Activated CD4-positive, alpha-beta T cell treated with anti-CD3 and anti-CD28 coated beads, Interleukin-2, Interleukin-4, amounts not matched to agents 100 ng/mL and 50 ng/mL, durations not matched to agents 16 hours and 8 hours (primary cell): Measurements from ENCODE around the gene KCNIP2.

ENCODE experiments used
- DNase-seq: peaks from one replicate; pipeline ENCODE4 v3.0.0-alpha.2; 2020; ENCODE audit warnings: low spot score

Gene KCNIP2

GRCh38 chr10:101843032-101844021 is at the start of gene KCNIP2:
Gene KCNIP2 (minus strand): TSS chr10:101843800. CDS start chr10:101843568, 232 bp downstream.
- DNase-seq = no peak

DNA sequence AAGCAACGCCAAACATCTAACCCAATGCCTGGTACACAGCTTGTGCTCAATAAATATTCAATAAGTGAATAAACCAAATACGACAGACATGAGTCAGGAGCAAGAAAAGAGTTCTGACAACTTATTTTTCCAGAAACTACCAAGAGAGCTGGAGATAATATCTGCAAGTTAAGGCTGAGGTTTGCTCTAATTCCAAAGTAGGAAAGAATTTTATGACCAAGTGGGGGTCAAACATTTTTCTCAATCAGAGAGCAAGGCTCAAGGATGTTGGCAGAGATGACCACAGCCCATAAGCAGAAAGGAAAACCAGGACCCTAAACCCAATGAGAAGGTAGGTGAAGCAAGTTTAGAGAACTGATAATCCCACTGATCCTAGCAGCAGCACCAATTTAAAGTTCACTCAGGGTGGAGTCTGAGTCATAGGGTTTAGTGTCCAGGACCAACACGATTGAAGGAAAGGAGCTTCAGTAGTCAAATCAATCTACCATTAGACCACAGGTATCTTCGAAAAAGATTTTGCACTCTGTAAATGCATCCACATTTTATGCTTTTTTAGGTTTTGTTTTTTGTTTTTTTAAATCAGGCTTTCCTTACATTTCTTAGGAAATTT is 49.3 kb upstream of the KCNIP2 start:
- DNase-seq = no peak

DNA sequence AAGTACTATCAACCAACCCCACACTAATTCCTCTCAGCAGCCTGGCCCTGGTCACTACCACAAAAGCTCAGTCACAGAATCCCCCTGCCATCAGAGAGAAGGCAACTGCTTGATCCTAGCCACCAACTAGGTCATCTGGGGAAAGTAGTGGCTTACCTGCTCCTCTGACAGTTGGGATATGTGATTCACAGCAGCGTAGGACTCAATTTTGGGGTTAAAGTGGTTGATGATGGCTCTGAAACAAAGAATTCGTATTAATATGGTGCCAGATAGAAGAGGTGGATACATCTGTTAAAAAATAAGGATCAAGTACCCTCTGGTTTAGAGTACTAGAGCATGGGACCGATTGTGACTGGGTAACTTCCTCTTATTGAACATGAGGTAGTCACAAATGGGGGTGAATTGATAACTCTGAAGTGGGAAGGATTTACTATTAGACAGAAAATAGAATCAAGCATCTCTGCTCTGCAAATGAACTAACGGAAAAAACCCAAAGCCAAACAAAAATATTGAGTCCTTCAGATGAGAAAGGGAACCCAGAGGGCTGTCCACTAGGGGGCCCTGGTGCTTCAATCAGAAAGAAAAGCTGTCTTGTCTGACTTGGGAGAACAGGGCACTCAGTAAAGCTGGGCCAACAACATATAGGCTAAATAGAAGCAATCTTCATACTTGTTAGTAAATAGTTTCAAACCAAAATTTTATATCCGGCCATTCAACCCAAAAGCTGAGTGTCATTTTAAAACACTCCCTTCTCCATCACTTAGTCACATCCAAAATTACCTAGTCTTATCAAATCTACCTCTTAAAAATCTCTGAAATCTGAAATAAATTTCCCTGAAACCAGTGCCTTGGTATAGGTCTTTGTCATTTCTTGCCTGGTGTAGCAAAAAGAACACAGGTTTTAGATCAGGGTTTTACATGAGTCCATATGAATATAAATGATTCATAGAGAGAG is 45.9 kb upstream of the KCNIP2 start:
- peak; percentile 70 for DNase-seq

- no peak for DNase-seq
These were observed 44.8 kb upstream of the KCNIP2 start for GRCh38 chr10:101888251-101888949.

DNA sequence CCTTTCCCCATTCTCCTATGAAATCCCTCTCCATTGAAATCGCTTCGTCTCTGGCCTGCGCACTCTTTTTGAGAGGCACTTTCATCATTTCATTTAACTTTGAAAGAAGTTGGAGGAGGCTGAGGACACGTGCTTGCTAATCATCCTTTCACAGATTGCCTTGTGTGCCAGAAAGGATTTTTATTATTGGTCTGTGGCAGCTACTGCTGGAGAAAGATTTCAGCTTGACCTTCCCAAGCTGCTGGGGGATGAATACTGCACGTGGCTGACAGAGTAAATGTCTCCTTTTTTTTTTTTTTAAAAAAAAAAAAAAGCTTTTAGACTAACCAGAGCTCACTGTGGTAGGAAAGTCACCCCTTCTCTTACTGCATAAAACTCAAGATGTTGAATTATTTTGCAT is 44.2 kb upstream of the KCNIP2 start:
- DNase-seq = no peak

DNA sequence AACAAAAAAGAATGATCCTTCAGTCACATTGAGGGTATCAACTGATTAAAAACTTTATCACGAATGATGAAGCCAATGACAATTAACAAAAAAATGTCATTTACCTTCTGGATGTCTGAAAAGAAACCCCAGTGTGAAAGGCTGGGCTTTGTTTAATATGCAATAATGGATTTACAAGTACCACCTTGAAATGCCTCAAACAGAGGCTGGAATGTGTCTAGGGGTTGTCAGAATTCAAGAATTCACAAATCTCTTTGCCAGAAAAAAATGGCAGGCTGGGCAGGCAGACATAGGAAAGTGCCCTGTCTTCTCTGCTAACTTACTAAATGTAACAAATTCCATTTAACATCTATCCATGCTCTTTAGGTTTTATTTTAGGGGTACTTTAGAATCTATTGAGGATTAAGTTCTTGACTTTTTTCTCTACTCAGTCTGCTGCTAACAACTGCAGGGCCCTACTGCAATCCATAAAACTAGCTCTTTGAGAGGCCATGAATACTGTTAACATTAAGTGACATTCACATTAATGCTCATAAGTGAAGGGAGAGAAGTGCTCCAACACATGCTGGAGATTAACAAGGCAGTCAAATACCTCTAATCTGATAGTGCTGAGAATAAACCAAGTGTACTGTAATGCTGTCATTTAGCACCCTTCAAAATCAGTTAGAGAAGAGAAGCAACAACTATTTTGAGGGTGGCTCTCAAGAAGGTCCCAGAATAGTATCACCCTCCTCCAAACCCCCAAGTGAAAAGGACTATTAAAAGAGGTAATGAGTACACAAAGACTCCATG is 43.1 kb upstream of the KCNIP2 start:
- DNase-seq = no peak

- DNase-seq = no peak
These were observed 37.6 kb upstream of the KCNIP2 start for GRCh38 chr10:101881036-101881774.

GRCh38 chr10:101880232-101880573 is 36.6 kb upstream of the KCNIP2 start:
- no peak for DNase-seq

GRCh38 chr10:101879456-101880231 is 36.0 kb upstream of the KCNIP2 start:
- DNase-seq = no peak

DNA sequence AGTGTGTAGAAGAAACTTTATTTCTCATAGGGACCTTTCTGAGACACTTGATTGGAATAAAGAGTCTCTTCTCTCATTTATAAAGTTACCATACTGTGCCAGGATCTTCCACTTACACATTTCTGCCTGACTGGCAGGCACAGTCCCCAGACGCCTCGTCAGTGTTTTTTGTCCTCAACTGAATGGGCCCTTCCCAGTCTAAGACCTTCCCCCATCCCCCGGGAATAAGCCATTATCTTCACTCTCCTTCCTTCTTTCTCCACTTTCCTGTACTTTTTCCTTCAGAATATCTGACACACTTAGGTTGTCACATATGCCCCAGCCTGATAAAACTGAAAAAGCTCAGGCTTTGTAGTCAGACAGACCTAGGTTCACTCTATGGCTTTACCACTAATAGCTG is 35.3 kb upstream of the KCNIP2 start:
- no peak for DNase-seq

GRCh38 chr10:101875068-101875688 is 31.6 kb upstream of the KCNIP2 start:
- DNase-seq = no peak

GRCh38 chr10:101874252-101874651 is 30.7 kb upstream of the KCNIP2 start:
- no peak for DNase-seq

GRCh38 chr10:101867931-101868330 is 24.3 kb upstream of the KCNIP2 start:
- no peak for DNase-seq

GRCh38 chr10:101859530-101859929 is 15.9 kb upstream of the KCNIP2 start:
- no peak for DNase-seq

- DNase-seq = peak; percentile 62
These were observed 15.3 kb upstream of the KCNIP2 start for GRCh38 chr10:101858723-101859500.

- no peak for DNase-seq
These were observed 14.3 kb upstream of the KCNIP2 start for GRCh38 chr10:101857802-101858476.

- no peak for DNase-seq
These were observed 13.0 kb upstream of the KCNIP2 start for GRCh38 chr10:101856626-101857025.
